HepG2 (cell line): ENCODE measurements around the gene MST1. TPM values are rescaled to one million over a fixed set of nuclear protein-coding genes. Genes with fewer than 3 reads are reported as not detected.

Experiments used
- AKAP8 ChIP-seq: sonication (generic); formaldehyde crosslinking; IDR thresholded peaks from 2 replicates; pipeline ENCODE4 v1.5.1; 2020; ENCODE audit warnings: mild to moderate bottlenecking, missing genetic modification reagents
- GATA4 ChIP-seq: sonication (generic); IDR thresholded peaks from 2 replicates; pipeline ENCODE4 v1.6.1; 2016; ENCODE audit warnings: antibody characterized with exemption, low read depth, borderline replicate concordance
- HNF1A ChIP-seq, 2 experiments: sonication (generic) in 1 of 2; formaldehyde crosslinking in 1 of 2; IDR thresholded peaks; 2 replicates each; pipeline versions ENCODE4 v1.4.0 to v1.6.1; 2016 to 2020; ENCODE audit warnings: borderline replicate concordance in 1 of 2, low read depth in 1 of 2, mild to moderate bottlenecking in 1 of 2, missing genetic modification reagents in 1 of 2
- HOXA9 ChIP-seq: sonication (generic); formaldehyde crosslinking; IDR thresholded peaks from 2 replicates; pipeline ENCODE4 v1.8.1; 2022; ENCODE audit warnings: missing genetic modification reagents, mild to moderate bottlenecking, moderate library complexity, borderline replicate concordance
- ISL2 ChIP-seq: sonication (generic); formaldehyde crosslinking; IDR thresholded peaks from 2 replicates; pipeline ENCODE4 v1.5.0; 2020; ENCODE audit warnings: missing genetic modification reagents
- JDP2 ChIP-seq: sonication (generic); formaldehyde crosslinking; IDR thresholded peaks from 2 replicates; pipeline ENCODE4 v1.8.1; 2022; ENCODE audit warnings: missing genetic modification reagents, borderline replicate concordance
- KLF11 ChIP-seq: IDR thresholded peaks from 2 replicates; pipeline ENCODE4 v1.6.1; 2016; ENCODE audit warnings: missing compliant biosample characterization
- KMT2A ChIP-seq: sonication (generic); formaldehyde crosslinking; IDR thresholded peaks from 2 replicates; pipeline ENCODE4 v1.4.0; 2020; ENCODE audit warnings: missing genetic modification reagents
- MEIS1 ChIP-seq: sonication (generic); formaldehyde crosslinking; IDR thresholded peaks from 2 replicates; pipeline ENCODE4 v1.9.0; 2021; ENCODE audit warnings: mild to moderate bottlenecking, missing genetic modification reagents, moderate library complexity, borderline replicate concordance
- MTERF4 ChIP-seq: sonication (generic); formaldehyde crosslinking; IDR thresholded peaks from 2 replicates; pipeline ENCODE4 v1.8.0; 2023; ENCODE audit warnings: mild to moderate bottlenecking, missing genetic modification reagents
- MXD1 ChIP-seq: sonication (generic); formaldehyde crosslinking; IDR thresholded peaks from 2 replicates; pipeline ENCODE4 v1.4.0; 2020; ENCODE audit warnings: mild to moderate bottlenecking, missing genetic modification reagents
- NCOR1 ChIP-seq: fragments of 200-600 bp; sonication (generic); IDR thresholded peaks from 2 replicates; pipeline ENCODE4 v1.7.0; 2017; ENCODE audit warnings: antibody characterized with exemption, low read length, borderline replicate concordance
- POGZ ChIP-seq: sonication (generic); formaldehyde crosslinking; IDR thresholded peaks from 2 replicates; pipeline ENCODE4 v1.4.0; 2020; ENCODE audit warnings: mild to moderate bottlenecking, missing genetic modification reagents
- SRSF4 ChIP-seq: fragments of 200-400 bp; formaldehyde crosslinking; IDR thresholded peaks from one replicate; pipeline ENCODE4 v1.6.1; 2018; ENCODE audit warnings: mild to moderate bottlenecking, low read depth, low read length, moderate library complexity; ENCODE audit not compliant: poor library complexity, severe bottlenecking
- SRSF9 ChIP-seq: fragments of 200-400 bp; formaldehyde crosslinking; IDR thresholded peaks from 2 replicates; pipeline ENCODE4 v1.6.1; 2018; ENCODE audit warnings: borderline replicate concordance, mild to moderate bottlenecking, low read depth, low read length; ENCODE audit not compliant: insufficient read depth, poor library complexity, severe bottlenecking
- ZC3H13 ChIP-seq: sonication (generic); formaldehyde crosslinking; IDR thresholded peaks from 2 replicates; pipeline ENCODE4 v1.8.1; 2023; ENCODE audit warnings: mild to moderate bottlenecking, missing genetic modification reagents, moderate library complexity
- ZFY ChIP-seq: sonication (generic); formaldehyde crosslinking; IDR thresholded peaks from 2 replicates; pipeline ENCODE4 v1.4.0; 2020; ENCODE audit warnings: missing genetic modification reagents
- ZNF430 ChIP-seq: sonication (generic); formaldehyde crosslinking; IDR thresholded peaks from 2 replicates; pipeline ENCODE4 v1.9.0; 2021; ENCODE audit warnings: mild to moderate bottlenecking, missing genetic modification reagents
- ZNF484 ChIP-seq: sonication (generic); formaldehyde crosslinking; IDR thresholded peaks from 2 replicates; pipeline ENCODE4 v1.5.1; 2020; ENCODE audit warnings: mild to moderate bottlenecking, low read depth, missing genetic modification reagents, borderline replicate concordance
- ZNF563 ChIP-seq: sonication (generic); formaldehyde crosslinking; IDR thresholded peaks from 2 replicates; pipeline ENCODE4 v1.8.0; 2022; ENCODE audit warnings: mild to moderate bottlenecking, moderate library complexity, missing genetic modification reagents
- ZSCAN21 ChIP-seq: sonication (generic); formaldehyde crosslinking; IDR thresholded peaks from 2 replicates; pipeline ENCODE4 v1.8.0; 2022; ENCODE audit warnings: mild to moderate bottlenecking, missing genetic modification reagents, moderate library complexity, borderline replicate concordance
- polyA plus RNA-seq, 8 experiments: library from polyadenylated mRNA; depleted of rRNA in 3 of 8; stranded (reverse) in 7 of 8; unstranded in 1 of 8; fragments of >200 nt; fragmentation: Illumina TruSeq in 4 of 8; extraction: Trizol in 4 of 8; gene quantifications; 2 replicates each; pipeline versions ENCODE4 v1.2.1 to v1.2.3, GENCODE V29; 2011 to 2016; ENCODE audit warnings: low read depth in 4 of 8, missing spikeins in 1 of 8, mixed read lengths in 1 of 8; ENCODE audit not compliant: insufficient read depth in 1 of 8
- total RNA-seq, 5 experiments: library from RNA; depleted of rRNA; stranded (reverse); fragments of >200 nt; fragmentation: Illumina TruSeq; extraction: Trizol; gene quantifications; 2 replicates each; pipeline ENCODE4 v1.2.3, GENCODE V29; 2016; ENCODE audit warnings: low read depth in 1 of 5
- TF ChIP-seq, protein P1 (sequence below): sonication (generic); formaldehyde crosslinking; IDR thresholded peaks from 2 replicates; pipeline ENCODE4 v1.8.0; 2022; ENCODE audit warnings: mild to moderate bottlenecking, missing genetic modification reagents, moderate library complexity

MST1 gene
- total and polyA plus RNA-seq, 2 of the 13 experiments (the other 11 are each of a cell fraction or from before 2014, with no cell fraction given), result 189 to 452 TPM

DNA sequence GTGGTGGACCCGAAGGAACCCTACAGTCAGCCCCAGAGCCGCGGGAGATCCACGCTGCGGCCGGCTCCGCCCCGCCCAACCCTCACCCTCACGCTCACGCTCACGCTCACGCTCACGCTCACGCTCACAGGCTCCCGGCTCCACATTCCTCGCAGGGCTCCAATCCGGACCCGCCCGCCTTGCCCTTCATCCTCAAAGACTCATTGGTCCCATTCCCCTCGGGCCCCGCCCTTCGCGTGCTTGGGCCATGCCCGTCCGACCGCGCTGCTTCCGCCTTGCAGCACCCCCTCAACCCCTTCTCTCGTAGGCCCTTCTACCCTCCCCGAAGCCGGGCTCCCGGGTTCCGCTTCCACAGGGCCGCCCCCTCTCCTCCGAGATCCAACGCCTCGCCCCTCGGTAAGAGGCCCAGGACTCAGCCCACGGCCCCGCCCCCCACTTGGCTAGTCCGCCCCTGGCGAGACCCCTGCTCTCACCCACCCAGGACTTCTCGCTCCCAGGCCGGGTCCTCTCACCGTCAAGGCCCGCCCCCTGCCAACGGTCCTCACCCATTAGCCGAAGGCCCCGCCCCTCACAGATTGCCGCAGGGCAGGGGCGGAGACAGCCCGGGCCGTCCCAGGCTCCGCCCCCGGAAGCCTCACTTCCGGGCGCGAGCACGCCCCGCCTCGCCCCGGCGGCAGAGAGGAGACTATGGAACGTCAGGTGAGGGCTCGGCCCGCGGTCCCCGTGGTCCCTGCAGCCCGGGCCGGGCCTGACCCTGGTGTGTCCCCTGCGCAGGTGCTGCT lies 15.4 kb downstream of the MST1 start, which contains the start of gene APEH (continued):
- TF ChIP-seq GATA4 (0 out of 2 replicates have a peak, but pooled peaks have one; percentile 19), KMT2A (CRISPR knock-in tag) (peak; percentile 57; the same call in 1 of the 2 replicates), HOXA9 (CRISPR knock-in tag) (peak; percentile 75; the same call in 1 of the 2 replicates), SRSF9 (no peak), HNF1A (IDR thresholded peaks at IDR 0.05; ENCODE audit: low read depth) (no peak), HNF1A (CRISPR knock-in tag; IDR thresholded peaks at IDR 0.05; ENCODE audit: borderline replicate concordance) (peak; percentile 15), NCOR1 (peak; percentile 53; the same call in 1 of the 2 replicates), ZNF563 (CRISPR knock-in tag) (peak; percentile 69), ZC3H13 (CRISPR knock-in tag) (peak; percentile 77), JDP2 (CRISPR knock-in tag) (no peak), MEIS1 (CRISPR knock-in tag) (peak; percentile 63), AKAP8 (CRISPR knock-in tag) (peak; percentile 55; the same call in 1 of the 2 replicates), SRSF4 (no peak), ZFY (CRISPR knock-in tag) (peak; percentile 74), MTERF4 (peak; percentile 92; the same call in 1 of the 2 replicates), POGZ (no peak), ZSCAN21 (peak; percentile 77), MXD1 (CRISPR knock-in tag) (peak; percentile 55; the same call in 1 of the 2 replicates), ISL2 (CRISPR knock-in tag) (no peak), KLF11 (CRISPR knock-in tag) (peak; percentile 91), ZNF430 (CRISPR knock-in tag) (0 out of 2 replicates have a peak, but pooled peaks have one; percentile 25), ZNF484 (no peak)
- TF ChIP-seq, protein P1, sequence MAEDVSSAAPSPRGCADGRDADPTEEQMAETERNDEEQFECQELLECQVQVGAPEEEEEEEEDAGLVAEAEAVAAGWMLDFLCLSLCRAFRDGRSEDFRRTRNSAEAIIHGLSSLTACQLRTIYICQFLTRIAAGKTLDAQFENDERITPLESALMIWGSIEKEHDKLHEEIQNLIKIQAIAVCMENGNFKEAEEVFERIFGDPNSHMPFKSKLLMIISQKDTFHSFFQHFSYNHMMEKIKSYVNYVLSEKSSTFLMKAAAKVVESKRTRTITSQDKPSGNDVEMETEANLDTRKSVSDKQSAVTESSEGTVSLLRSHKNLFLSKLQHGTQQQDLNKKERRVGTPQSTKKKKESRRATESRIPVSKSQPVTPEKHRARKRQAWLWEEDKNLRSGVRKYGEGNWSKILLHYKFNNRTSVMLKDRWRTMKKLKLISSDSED (CRISPR knock-in tag), result no peak
